Endothelial cell of umbilical vein (primary cell): ENCODE measurements around the gene DTD1. TPM values are rescaled to one million over a fixed set of nuclear protein-coding genes. Genes with fewer than 3 reads are reported as not detected.

Source experiments
- BruUV-seq: library from RNA; stranded (reverse); fragments of 400-500 nt; replicated peaks from 2 replicates; lab custom pipeline; 2021; lab: Mats Ljungman, UMichigan
- CTCF ChIA-PET: fragments of 300-600, 350-600 bp; sonication (Branson Sonifier 250); formaldehyde crosslinking; loops from one replicate; lab custom pipeline; 2021; ENCODE audit warnings: antibody characterized with exemption, inconsistent platforms; lab: Charles Lee
- POLR2A ChIA-PET: fragments of 300-600, 350-600 bp; sonication (Branson Sonifier 250); formaldehyde crosslinking; loops from one replicate; lab custom pipeline; 2021; ENCODE audit warnings: antibody characterized with exemption, inconsistent platforms; lab: Charles Lee
- DNase-seq: peaks from one replicate; pipeline ENCODE4 v3.0.0-alpha.2; 2011; ENCODE audit warnings: low read depth, low spot score
- FAIRE-seq: peaks from 2 replicates; lab custom pipeline; 2011; peaks lifted over from hg19 to GRCh38; lab: Jason Lieb, UNC
- H2AFZ ChIP-seq: 2 replicates; pipeline ENCODE4 v1.6.0; 2012; ENCODE audit warnings: low read depth, low read length, control low read depth, inconsistent platforms
- H3K27ac ChIP-seq: 2 replicates; pipeline ENCODE4 v1.5.1; 2011; ENCODE audit warnings: low read depth, mild to moderate bottlenecking, control low read depth, low read length, moderate library complexity; ENCODE audit not compliant: insufficient read depth
- H3K27me3 ChIP-seq, 2 experiments: 2 replicates each; pipeline versions ENCODE4 v1.6.0 to v1.6.1; 2011; ENCODE audit warnings: low read length in 2 of 2, mixed read lengths in 1 of 2; ENCODE audit not compliant: control insufficient read depth in 2 of 2, insufficient read depth in 2 of 2
- H3K36me3 ChIP-seq, 2 experiments: 2 replicates in 1 of 2; 3 replicates in 1 of 2; pipeline ENCODE4 v1.5.1; 2011; ENCODE audit warnings: low read length in 2 of 2, mild to moderate bottlenecking in 1 of 2, moderate library complexity in 1 of 2; ENCODE audit not compliant: control insufficient read depth in 2 of 2, insufficient read depth in 2 of 2; ENCODE audit errors: extremely low read depth in 1 of 2
- H3K4me1 ChIP-seq: 3 replicates; pipeline ENCODE4 v1.5.1; 2011; ENCODE audit warnings: mild to moderate bottlenecking, low read length; ENCODE audit not compliant: control insufficient read depth, insufficient read depth; ENCODE audit errors: extremely low read depth
- H3K4me2 ChIP-seq: 2 replicates; pipeline ENCODE4 v1.6.1; 2011; ENCODE audit warnings: low read length, control low read depth, mixed read lengths; ENCODE audit not compliant: insufficient read depth
- H3K4me3 ChIP-seq, 3 experiments: fragments of 200-600 bp in 1 of 3; sonication (generic), shearing (Covaris generic) in 1 of 3; replicated peaks in 1 of 3; 2 replicates each; pipeline ENCODE4 v1.5.1; 2011 to 2016; ENCODE audit warnings: control low read depth in 3 of 3, low read length in 3 of 3, mild to moderate bottlenecking in 2 of 3, inconsistent platforms in 1 of 3, low read depth in 1 of 3, moderate library complexity in 1 of 3; ENCODE audit not compliant: insufficient read depth in 1 of 3
- H3K79me2 ChIP-seq: 2 replicates; pipeline ENCODE4 v1.6.0; 2012; ENCODE audit warnings: low read length, inconsistent platforms; ENCODE audit not compliant: control insufficient read depth, insufficient read depth
- H3K9ac ChIP-seq: replicated peaks from 2 replicates; pipeline ENCODE3; 2011; ENCODE audit warnings: low read length, control low read depth; ENCODE audit not compliant: insufficient read depth; ENCODE audit errors: extremely low read depth
- H3K9me1 ChIP-seq: replicated peaks from 3 replicates; pipeline ENCODE4 v1.6.0; 2011; ENCODE audit warnings: mild to moderate bottlenecking, low read length; ENCODE audit not compliant: control insufficient read depth, insufficient read depth; ENCODE audit errors: extremely low read depth
- H3K9me3 ChIP-seq: replicated peaks from 2 replicates; pipeline ENCODE4 v1.5.1; 2012; ENCODE audit warnings: low read length, inconsistent platforms; ENCODE audit not compliant: control insufficient read depth, insufficient read depth
- H4K20me1 ChIP-seq: replicated peaks from 2 replicates; pipeline ENCODE3; 2011; ENCODE audit warnings: mild to moderate bottlenecking, low read length; ENCODE audit not compliant: control insufficient read depth, insufficient read depth; ENCODE audit errors: extremely low read depth
- CTCF ChIP-seq, 2 donors: IDR thresholded peaks; 1 replicate in 1 of 2; 2 replicates in 1 of 2; pipeline ENCODE4 v1.5.1; 2011; ENCODE audit warnings: low read length in 2 of 2, mild to moderate bottlenecking in 2 of 2, moderate library complexity in 2 of 2, control low read depth in 1 of 2, inconsistent platforms in 1 of 2, low read depth in 1 of 2; ENCODE audit not compliant: insufficient read depth in 1 of 2; ENCODE audit errors: extremely low read depth in 1 of 2
- EZH2 ChIP-seq: IDR thresholded peaks from 2 replicates; pipeline ENCODE4 v1.6.1; 2012; ENCODE audit warnings: borderline replicate concordance, low read depth, mild to moderate bottlenecking, moderate library complexity, low read length, inconsistent platforms; ENCODE audit not compliant: severe bottlenecking
- FOS ChIP-seq: IDR thresholded peaks from 2 replicates; pipeline ENCODE4 v1.6.1; 2011; ENCODE audit warnings: mild to moderate bottlenecking, low read length, moderate library complexity, borderline replicate concordance; ENCODE audit not compliant: insufficient read depth
- GATA2 ChIP-seq: IDR thresholded peaks from 2 replicates; pipeline ENCODE4 v1.7.0; 2011; ENCODE audit warnings: low read depth, mild to moderate bottlenecking, moderate library complexity, mixed read lengths, low read length; ENCODE audit not compliant: insufficient read length, insufficient read depth
- JUN ChIP-seq: IDR thresholded peaks from 2 replicates; pipeline ENCODE4 v1.6.1; 2011; ENCODE audit warnings: borderline replicate concordance, low read depth; ENCODE audit not compliant: insufficient read length, insufficient read depth
- MYC ChIP-seq: IDR thresholded peaks from one replicate; pipeline ENCODE4 v1.6.1; 2011; ENCODE audit warnings: mild to moderate bottlenecking, low read depth, low read length
- POLR2A ChIP-seq: IDR thresholded peaks from 2 replicates; pipeline ENCODE4 v1.6.1; 2012; ENCODE audit warnings: low read depth, mild to moderate bottlenecking, control low read depth, low read length
- POLR2AphosphoS5 ChIP-seq: IDR thresholded peaks from 2 replicates; pipeline ENCODE4 v1.6.1; 2012; ENCODE audit warnings: low read depth, mild to moderate bottlenecking, control low read depth, low read length, moderate library complexity; ENCODE audit not compliant: insufficient read depth
- dilution Hi-C: fragments of 300-500 bp; cut with MboI; formaldehyde crosslinking; loops from one replicate; pipeline ENCODE4 v1.15.0; 2019; ENCODE audit warnings: low sequenced_read_pairs; ENCODE audit not compliant: extremely low pct_ligation_motif_present
- intact Hi-C: fragments of 100-400 bp; cut with micrococcal nuclease; formaldehyde crosslinking; loops from one replicate; pipeline ENCODE4 v1.10.0; 2022
- polyA plus RNA-seq, 4 experiments: library from polyadenylated mRNA; depleted of rRNA in 3 of 4; stranded (reverse) in 3 of 4; unstranded in 1 of 4; fragments of >200 nt; gene quantifications; 2 replicates each; pipeline versions ENCODE4 v1.2.1 to v1.2.3, GENCODE V29; 2011 to 2012; ENCODE audit warnings: missing spikeins in 1 of 4
- total RNA-seq: library from RNA; stranded (reverse); gene quantifications from 2 replicates; pipeline ENCODE4 v1.2.3, GENCODE V29; 2021
- TF ChIP-seq, protein P1 (sequence below): IDR thresholded peaks from 2 replicates; pipeline ENCODE4 v1.6.1; 2011; ENCODE audit not compliant: insufficient read depth, insufficient read length

The DTD1 gene
- total and polyA plus RNA-seq, 2 donors (not counting 3 experiments of a cell fraction or from before 2014, with no cell fraction given): 48.2 to 50.8 TPM

DNA sequence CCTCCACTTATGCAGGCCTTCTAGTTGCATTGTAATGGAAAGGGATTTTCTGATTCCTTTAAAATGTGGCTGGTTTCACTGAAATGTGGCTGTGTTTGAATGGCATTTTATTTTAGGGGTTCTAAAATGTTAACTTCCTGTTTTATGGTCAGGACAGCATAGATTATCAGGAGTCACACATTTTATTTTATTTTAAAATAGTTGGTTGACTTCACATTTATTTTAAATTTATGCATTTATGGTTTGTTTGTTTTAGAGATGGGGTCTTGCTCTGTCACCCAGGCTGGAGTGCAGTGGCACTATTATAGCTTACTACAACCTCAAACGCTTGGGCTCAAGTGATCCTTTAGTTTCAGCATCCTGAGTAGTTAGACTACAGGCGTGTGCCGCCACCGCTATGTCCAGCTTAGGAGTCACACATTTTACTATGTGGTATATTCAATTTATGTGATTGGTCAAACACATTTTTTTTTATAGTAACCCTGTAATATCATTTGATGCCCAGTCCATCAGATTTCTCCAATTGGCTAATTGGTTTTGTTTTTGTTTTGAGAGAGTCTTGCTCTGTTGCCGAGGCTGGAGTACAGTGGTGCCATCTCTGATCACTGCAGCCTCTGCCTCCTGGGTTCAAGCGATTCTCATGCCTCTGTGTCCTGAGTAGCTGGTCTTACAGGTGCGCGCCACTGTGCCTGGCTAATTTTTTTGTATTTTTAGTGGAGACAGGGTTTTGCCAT is 2.3 kb downstream of the DTD1 start:
- H3K27me3 ChIP-seq: peaks cover 0 to 1% of the 10 kb centered on the region in 2 experiments
- ChIA-PET CTCF (no interaction called here), POLR2A (interaction anchor here (0.7 kb wide), 1 partner anchor 17 kb away, joined by 3 read pairs; no protein-coding TSS in a partner anchor)
- no peak for TF ChIP-seq CTCF (IDR thresholded peaks at IDR 0.05; ENCODE audit: extremely low read depth in 1 of 2, insufficient read depth in 1 of 2, low read depth in 1 of 2, low read length in 2 of 2)
- no peak for TF ChIP-seq FOS
- TF ChIP-seq JUN: no peak
- no peak for TF ChIP-seq POLR2AphosphoS5
- no peak for TF ChIP-seq GATA2
- TF ChIP-seq, protein P1, sequence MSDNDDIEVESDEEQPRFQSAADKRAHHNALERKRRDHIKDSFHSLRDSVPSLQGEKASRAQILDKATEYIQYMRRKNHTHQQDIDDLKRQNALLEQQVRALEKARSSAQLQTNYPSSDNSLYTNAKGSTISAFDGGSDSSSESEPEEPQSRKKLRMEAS: no peak
- no peak for TF ChIP-seq POLR2A
- TF ChIP-seq EZH2: no peak
- no peak for TF ChIP-seq MYC
- no peak overlapping the region for H3K27ac ChIP-seq
- no peak overlapping the region for H3K4me2 ChIP-seq
- H3K36me3 ChIP-seq: no peaks in the 10 kb centered on the region
- peaks cover 5% of the 10 kb centered on the region for H3K79me2 ChIP-seq
- no peak overlapping the region for H3K9ac ChIP-seq
- no peak overlapping the region for H3K4me3 ChIP-seq
- no peaks in the 10 kb centered on the region for H3K9me3 ChIP-seq
- dilution Hi-C loops: no loop called here
- H4K20me1 ChIP-seq: no peaks in the 10 kb centered on the region
- H2AFZ ChIP-seq: no peak overlapping the region
- DNase-seq (no peak), FAIRE-seq (no peak)
- TSS peak; percentile 1 for BruUV-seq
- H3K4me1 ChIP-seq: peaks cover 9% of the 10 kb centered on the region
- intact Hi-C loops: loop anchor here (5.0 kb wide), 2 partner anchors 303 to 453 kb away; partner anchors contain the start of genes KAT14, PET117 and ZNF133
- no peaks in the 10 kb centered on the region for H3K9me1 ChIP-seq
